ES-I3 (cell line): ENCODE measurements around the gene TMEM222.

Experiments
- H3K36me3 ChIP-seq: 2 replicates; pipeline ENCODE4 v1.6.1; 2013; ENCODE audit warnings: mild to moderate bottlenecking, low read length, control low read depth, moderate library complexity; ENCODE audit not compliant: insufficient read depth
- H3K4me1 ChIP-seq: 2 replicates; pipeline ENCODE4 v1.6.1; 2013; ENCODE audit warnings: mild to moderate bottlenecking, control low read depth, low read length; ENCODE audit not compliant: insufficient read depth
- H3K9ac ChIP-seq: 2 replicates; pipeline ENCODE4 v1.6.1; 2013; ENCODE audit warnings: low read depth, mild to moderate bottlenecking, low read length, moderate library complexity
- H3K9me3 ChIP-seq: 2 replicates; pipeline ENCODE4 v1.6.1; 2013; ENCODE audit warnings: mild to moderate bottlenecking, low read length, moderate library complexity; ENCODE audit not compliant: control insufficient read depth, insufficient read depth

TMEM222 gene

GRCh38 chr1:27364696-27365371 lies 42.9 kb downstream of the TMEM222 start:
- no peak overlapping the region for H3K9ac ChIP-seq
- H3K9me3 ChIP-seq: no peaks in the 10 kb centered on the region
- no peaks in the 10 kb centered on the region for H3K36me3 ChIP-seq
- H3K4me1 ChIP-seq: peaks cover 16% of the 10 kb centered on the region

- peaks cover 16% of the 10 kb centered on the region for H3K4me1 ChIP-seq
- H3K9me3 ChIP-seq: no peaks in the 10 kb centered on the region
- H3K9ac ChIP-seq: peak overlapping the region; percentile 67; the same call in 1 of the 2 replicates
- H3K36me3 ChIP-seq: no peaks in the 10 kb centered on the region
Measured at GRCh38 chr1:27365372-27366112, 43.6 kb downstream of the TMEM222 start.

- Histone ChIP-seq H3K9me3 (no peaks in the 10 kb centered on the region), H3K4me1 (peaks cover 16% of the 10 kb centered on the region), H3K36me3 (no peaks in the 10 kb centered on the region), H3K9ac (peak overlapping the region; percentile 67)
Measured at GRCh38 chr1:27366113-27366410, 44.1 kb downstream of the TMEM222 start.

GRCh38 chr1:27366411-27367159 lies 44.6 kb downstream of the TMEM222 start, which contains the start of gene MAP3K6:
TSS of gene MAP3K6 (minus strand) at chr1:27366961. CDS start at chr1:27366597, 364 bp downstream.
- Histone ChIP-seq H3K9me3 (no peaks in the 10 kb centered on the region), H3K9ac (peak within 1 kb of the TSS; percentile 67), H3K4me1 (peaks cover 16% of the 10 kb centered on the region), H3K36me3 (no peaks in the 10 kb centered on the region)

- Histone ChIP-seq H3K9me3 (no peaks in the 10 kb centered on the region), H3K36me3 (no peaks in the 10 kb centered on the region), H3K4me1 (peaks cover 16% of the 10 kb centered on the region), H3K9ac (peak overlapping the region; percentile 67)
Measured at GRCh38 chr1:27367160-27367650, 45.2 kb downstream of the TMEM222 start.

GRCh38 chr1:27368869-27369582 lies 47.1 kb downstream of the TMEM222 start:
- Histone ChIP-seq H3K4me1 (peaks cover 16% of the 10 kb centered on the region), H3K9me3 (no peaks in the 10 kb centered on the region), H3K36me3 (no peaks in the 10 kb centered on the region), H3K9ac (no peak overlapping the region)

GRCh38 chr1:27372022-27372807 lies 50.3 kb downstream of the TMEM222 start:
- H3K9me3 ChIP-seq: no peaks in the 10 kb centered on the region
- no peak overlapping the region for H3K9ac ChIP-seq
- H3K4me1 ChIP-seq: peaks cover 3% of the 10 kb centered on the region; the same call in 1 of the 2 replicates
- no peaks in the 10 kb centered on the region for H3K36me3 ChIP-seq

- no peaks in the 10 kb centered on the region; the same call in 1 of the 2 replicates for H3K4me1 ChIP-seq
- H3K36me3 ChIP-seq: no peaks in the 10 kb centered on the region
- H3K9me3 ChIP-seq: no peaks in the 10 kb centered on the region
- H3K9ac ChIP-seq: no peak overlapping the region
Measured at GRCh38 chr1:27372808-27373690, 51.1 kb downstream of the TMEM222 start.

GRCh38 chr1:27374362-27375086 lies 52.6 kb downstream of the TMEM222 start, which contains the start of gene FCN3:
TSS of gene FCN3 (minus strand) at chr1:27374824. CDS start at chr1:27374818, 6 bp downstream.
- Histone ChIP-seq H3K4me1 (no peaks in the 10 kb centered on the region; the same call in 1 of the 2 replicates), H3K36me3 (no peaks in the 10 kb centered on the region), H3K9ac (no peak within 1 kb of the TSS), H3K9me3 (no peaks in the 10 kb centered on the region)

- Histone ChIP-seq H3K4me1 (no peaks in the 10 kb centered on the region), H3K36me3 (no peaks in the 10 kb centered on the region), H3K9me3 (no peaks in the 10 kb centered on the region), H3K9ac (no peak overlapping the region)
Measured at GRCh38 chr1:27377760-27378495, 56.0 kb downstream of the TMEM222 start.

GRCh38 chr1:27379564-27380122 lies 57.7 kb downstream of the TMEM222 start:
- no peaks in the 10 kb centered on the region for H3K4me1 ChIP-seq
- H3K9ac ChIP-seq: no peak overlapping the region
- no peaks in the 10 kb centered on the region for H3K36me3 ChIP-seq
- H3K9me3 ChIP-seq: no peaks in the 10 kb centered on the region
